Neural progenitor cell (in vitro differentiated cells): ENCODE measurements around the gene XPA. TPM values are rescaled to one million over a fixed set of nuclear protein-coding genes. Genes with fewer than 3 reads are reported as not detected.

Experiments
- DNase-seq: peaks from one replicate; pipeline ENCODE4 v3.0.0-alpha.2; 2016; ENCODE audit warnings: low spot score
- H2AFZ ChIP-seq: fragments of 200-600 bp; sonication (generic); replicated peaks from 2 replicates; pipeline ENCODE4 v1.6.1; 2016; ENCODE audit warnings: antibody characterized with exemption
- H3F3A ChIP-seq: fragments of 200-600 bp; sonication (generic); 2 replicates; pipeline ENCODE4 v1.6.1; 2016; ENCODE audit warnings: antibody characterized with exemption, low read depth
- H3K27ac ChIP-seq: fragments of 200-600 bp; sonication (generic); 2 replicates; pipeline ENCODE4 v1.5.1; 2016; ENCODE audit warnings: mild to moderate bottlenecking
- H3K27me3 ChIP-seq: fragments of 200-600 bp; sonication (generic); 2 replicates; pipeline ENCODE4 v1.6.1; 2016; ENCODE audit warnings: mild to moderate bottlenecking, moderate library complexity
- H3K36me3 ChIP-seq: fragments of 200-600 bp; sonication (generic); 2 replicates; pipeline ENCODE4 v1.5.1; 2016
- H3K4me1 ChIP-seq: fragments of 200-600 bp; sonication (generic); 2 replicates; pipeline ENCODE4 v1.6.1; 2016; ENCODE audit warnings: mixed run types
- H3K4me2 ChIP-seq: fragments of 200-600 bp; sonication (generic); 2 replicates; pipeline ENCODE4 v1.6.1; 2016
- H3K4me3 ChIP-seq: fragments of 200-600 bp; sonication (generic); 2 replicates; pipeline ENCODE4 v1.5.1; 2016
- H3K79me2 ChIP-seq: fragments of 200-600 bp; sonication (generic); 2 replicates; pipeline ENCODE4 v1.6.1; 2016; ENCODE audit warnings: low read depth
- H3K9ac ChIP-seq: fragments of 200-600 bp; sonication (generic); 2 replicates; pipeline ENCODE4 v1.6.1; 2016
- H3K9me3 ChIP-seq: fragments of 200-600 bp; sonication (generic); 2 replicates; pipeline ENCODE4 v1.5.1; 2016; ENCODE audit warnings: low read depth
- H4K20me1 ChIP-seq: fragments of 200-600 bp; sonication (generic); 2 replicates; pipeline ENCODE4 v1.6.1; 2016; ENCODE audit warnings: low read depth
- H3K27ac Mint-ChIP-seq: 3 replicates; pipeline ENCODE4 v1.8.0; 2021; ENCODE audit warnings: mixed read lengths
- H3K27me3 Mint-ChIP-seq: 2 replicates; pipeline ENCODE4 v1.8.0; 2022; ENCODE audit warnings: low read depth, mild to moderate bottlenecking, inconsistent platforms, moderate library complexity, mixed read lengths; ENCODE audit not compliant: insufficient read depth
- H3K36me3 Mint-ChIP-seq: 3 replicates; pipeline ENCODE4 v1.8.0; 2021; ENCODE audit warnings: mixed read lengths
- H3K4me1 Mint-ChIP-seq: 3 replicates; pipeline ENCODE4 v1.8.0; 2021; ENCODE audit warnings: mixed read lengths
- H3K4me3 Mint-ChIP-seq: 3 replicates; pipeline ENCODE4 v1.8.0; 2021; ENCODE audit warnings: mild to moderate bottlenecking, moderate library complexity, mixed read lengths
- H3K9me3 Mint-ChIP-seq: 3 replicates; pipeline ENCODE4 v1.8.0; 2020; ENCODE audit warnings: mixed read lengths
- EZH2 ChIP-seq: fragments of 200-600 bp; sonication (generic); IDR thresholded peaks from 2 replicates; pipeline ENCODE4 v1.6.1; 2017; ENCODE audit warnings: antibody characterized with exemption, mild to moderate bottlenecking, moderate library complexity
- EZH2phosphoT487 ChIP-seq: fragments of 200-600 bp; sonication (generic); IDR thresholded peaks from 2 replicates; pipeline ENCODE4 v1.6.1; 2017; ENCODE audit warnings: antibody characterized with exemption
- total RNA-seq: library from RNA; depleted of rRNA; stranded (reverse); fragments of >200 nt; gene quantifications from 2 replicates; pipeline ENCODE4 v1.2.3, GENCODE V29; 2015; ENCODE audit warnings: low replicate concordance
- TF ChIP-seq, protein P1 (sequence below): fragments of 200-600 bp; sonication (generic); IDR thresholded peaks from 2 replicates; pipeline ENCODE4 v1.5.1; 2017; ENCODE audit warnings: antibody characterized with exemption, mild to moderate bottlenecking

XPA gene
- total RNA-seq, 1 donor from 2014 or later, result 9.2 TPM

DNA sequence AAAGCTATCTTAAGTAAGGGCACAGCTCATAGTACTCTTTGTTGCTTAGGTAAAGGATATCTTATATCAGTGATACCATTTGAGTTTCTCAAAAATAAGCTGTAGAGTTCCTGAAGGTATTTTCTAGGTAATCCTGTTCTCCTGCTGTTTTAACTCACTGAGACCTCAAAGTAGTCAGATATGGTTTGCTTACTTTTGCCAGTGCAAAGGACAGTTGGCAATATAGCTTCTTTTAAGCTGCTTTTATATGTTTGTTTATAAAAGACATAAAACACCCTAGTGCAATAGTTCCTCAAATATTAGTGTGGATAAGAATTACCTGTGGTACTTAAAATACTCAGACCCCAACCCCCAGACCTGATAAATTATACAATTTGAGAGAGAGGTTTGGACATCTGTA lies 51.4 kb downstream of the XPA start:
- Histone ChIP-seq H3K27ac (no peak overlapping the region), H3K4me1 (no peaks in the 10 kb centered on the region), H4K20me1 (peaks cover 4% of the 10 kb centered on the region), H3K36me3 (peaks cover 21% of the 10 kb centered on the region), H2AFZ (no peak overlapping the region), H3K9me3 (no peaks in the 10 kb centered on the region), H3K27me3 (no peaks in the 10 kb centered on the region), H3K9ac (no peak overlapping the region), H3F3A (no peaks in the 10 kb centered on the region), H3K4me2 (no peak overlapping the region), H3K79me2 (peaks cover 17% of the 10 kb centered on the region), H3K4me3 (no peak overlapping the region)
- Mint-ChIP-seq H3K36me3 (peaks cover 11% of the 10 kb centered on the region), H3K27ac (no peak overlapping the region), H3K27me3 (no peaks in the 10 kb centered on the region), H3K9me3 (no peaks in the 10 kb centered on the region), H3K4me3 (no peak overlapping the region), H3K4me1 (no peaks in the 10 kb centered on the region)
- DNase-seq, result no peak
- TF ChIP-seq EZH2phosphoT487, result no peak
- TF ChIP-seq, protein P1, sequence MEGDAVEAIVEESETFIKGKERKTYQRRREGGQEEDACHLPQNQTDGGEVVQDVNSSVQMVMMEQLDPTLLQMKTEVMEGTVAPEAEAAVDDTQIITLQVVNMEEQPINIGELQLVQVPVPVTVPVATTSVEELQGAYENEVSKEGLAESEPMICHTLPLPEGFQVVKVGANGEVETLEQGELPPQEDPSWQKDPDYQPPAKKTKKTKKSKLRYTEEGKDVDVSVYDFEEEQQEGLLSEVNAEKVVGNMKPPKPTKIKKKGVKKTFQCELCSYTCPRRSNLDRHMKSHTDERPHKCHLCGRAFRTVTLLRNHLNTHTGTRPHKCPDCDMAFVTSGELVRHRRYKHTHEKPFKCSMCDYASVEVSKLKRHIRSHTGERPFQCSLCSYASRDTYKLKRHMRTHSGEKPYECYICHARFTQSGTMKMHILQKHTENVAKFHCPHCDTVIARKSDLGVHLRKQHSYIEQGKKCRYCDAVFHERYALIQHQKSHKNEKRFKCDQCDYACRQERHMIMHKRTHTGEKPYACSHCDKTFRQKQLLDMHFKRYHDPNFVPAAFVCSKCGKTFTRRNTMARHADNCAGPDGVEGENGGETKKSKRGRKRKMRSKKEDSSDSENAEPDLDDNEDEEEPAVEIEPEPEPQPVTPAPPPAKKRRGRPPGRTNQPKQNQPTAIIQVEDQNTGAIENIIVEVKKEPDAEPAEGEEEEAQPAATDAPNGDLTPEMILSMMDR, result no peak
- no peak for TF ChIP-seq EZH2

DNA sequence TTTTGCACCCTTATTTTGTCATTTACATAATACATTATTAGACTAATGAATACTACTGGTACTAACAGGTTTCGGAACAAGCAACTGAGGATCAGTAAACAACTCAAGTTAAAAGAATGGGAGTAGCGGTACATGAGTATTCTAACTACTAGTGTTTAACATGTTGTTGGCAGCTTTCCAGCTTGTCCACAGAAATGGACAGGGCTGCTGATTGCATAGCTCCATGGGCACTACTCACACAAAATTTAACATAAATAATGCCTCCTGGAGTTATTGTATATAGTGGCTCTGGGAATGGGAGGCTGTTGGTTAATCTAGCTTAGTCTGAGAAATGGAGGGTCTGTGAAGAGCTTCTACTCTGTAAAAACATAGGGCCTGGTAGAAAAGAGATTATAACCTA lies 56.8 kb downstream of the XPA start:
- H3K27me3 Mint-ChIP-seq, result no peaks in the 10 kb centered on the region
- no peak overlapping the region for H3K27ac ChIP-seq
- no peak overlapping the region for H3K9ac ChIP-seq
- DNase-seq, result no peak
- no peak overlapping the region for H2AFZ ChIP-seq
- no peak overlapping the region for H3K4me3 Mint-ChIP-seq
- H3K36me3 Mint-ChIP-seq, result peaks cover 5% of the 10 kb centered on the region
- TF ChIP-seq, protein P1, result no peak
- no peak for TF ChIP-seq EZH2phosphoT487
- no peak for TF ChIP-seq EZH2
- no peak overlapping the region for H3K27ac Mint-ChIP-seq
- H3K79me2 ChIP-seq, result peaks cover 71% of the 10 kb centered on the region
- no peaks in the 10 kb centered on the region for H3K27me3 ChIP-seq
- no peaks in the 10 kb centered on the region for H3F3A ChIP-seq
- H3K9me3 ChIP-seq, result no peaks in the 10 kb centered on the region
- H3K36me3 ChIP-seq, result peaks cover 6% of the 10 kb centered on the region
- H4K20me1 ChIP-seq, result peaks cover 55% of the 10 kb centered on the region
- H3K4me3 ChIP-seq, result no peak overlapping the region
- no peak overlapping the region for H3K4me2 ChIP-seq
- H3K4me1 ChIP-seq, result peaks cover 8% of the 10 kb centered on the region
- H3K9me3 Mint-ChIP-seq, result no peaks in the 10 kb centered on the region
- H3K4me1 Mint-ChIP-seq, result peaks cover 10% of the 10 kb centered on the region

DNA sequence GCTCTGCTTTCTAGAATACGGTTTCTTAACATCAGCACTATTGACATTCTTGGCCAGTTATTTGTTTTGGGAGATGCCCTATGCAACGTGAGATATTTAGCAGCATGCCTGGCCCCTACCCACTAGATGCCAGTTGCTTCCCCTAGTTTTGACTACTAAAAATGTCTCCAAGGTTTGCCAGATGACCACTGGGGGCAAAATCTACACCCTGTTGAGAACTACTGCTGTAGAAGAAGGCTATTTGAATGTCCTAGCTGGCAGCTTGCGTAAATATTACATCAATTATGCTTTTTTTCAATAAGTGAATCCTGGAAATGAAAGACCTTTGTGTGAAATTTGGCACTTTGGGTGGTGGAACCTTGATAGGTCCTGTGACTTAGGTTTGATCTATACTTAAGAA lies 58.5 kb downstream of the XPA start:
- Histone ChIP-seq H3K27me3 (no peaks in the 10 kb centered on the region), H3K36me3 (peaks cover 4% of the 10 kb centered on the region), H4K20me1 (peaks cover 68% of the 10 kb centered on the region), H2AFZ (no peak overlapping the region), H3K27ac (no peak overlapping the region), H3K79me2 (peaks cover 86% of the 10 kb centered on the region), H3K4me1 (peaks cover 15% of the 10 kb centered on the region), H3K9ac (no peak overlapping the region), H3K4me3 (no peak overlapping the region), H3K4me2 (no peak overlapping the region), H3K9me3 (no peaks in the 10 kb centered on the region), H3F3A (peaks cover 11% of the 10 kb centered on the region)
- TF ChIP-seq, protein P1, result peak; percentile 37
- TF ChIP-seq EZH2phosphoT487 (no peak), EZH2 (no peak)
- H3K4me3 Mint-ChIP-seq, result no peak overlapping the region
- H3K27me3 Mint-ChIP-seq, result no peaks in the 10 kb centered on the region
- no peak overlapping the region for H3K27ac Mint-ChIP-seq
- H3K36me3 Mint-ChIP-seq, result peaks cover 2% of the 10 kb centered on the region
- peaks cover 19% of the 10 kb centered on the region for H3K4me1 Mint-ChIP-seq
- no peaks in the 10 kb centered on the region for H3K9me3 Mint-ChIP-seq
- DNase-seq, result peak; percentile 12
